WERI-Rb-1 (cell line): Measurements from ENCODE around the gene CIPC.

Source experiments
- DNase-seq: peaks from one replicate; pipeline ENCODE4 v3.0.0-alpha.2; 2020
- H3K27ac ChIP-seq: fragments of 250-450 bp; sonication (Bioruptor Pico); 2 replicates; pipeline ENCODE4 v1.5.1; 2020; ENCODE audit warnings: mild to moderate bottlenecking, moderate library complexity
- H3K27me3 ChIP-seq: fragments of 250-450 bp; sonication (Bioruptor Pico); 2 replicates; pipeline ENCODE4 v1.5.1; 2021; ENCODE audit warnings: mild to moderate bottlenecking, low read depth, moderate library complexity; ENCODE audit not compliant: insufficient read depth, severe bottlenecking
- H3K36me3 ChIP-seq: fragments of 250-450 bp; sonication (Bioruptor Pico); 2 replicates; pipeline ENCODE4 v1.5.1; 2020; ENCODE audit warnings: mild to moderate bottlenecking, moderate library complexity
- H3K4me3 ChIP-seq: 2 replicates; pipeline ENCODE4 v1.5.1; 2011; ENCODE audit warnings: low read depth, mild to moderate bottlenecking, control low read depth, low read length
- H3K9me3 ChIP-seq: fragments of 250-450 bp; sonication (Bioruptor Pico); 2 replicates; pipeline ENCODE4 v1.5.1; 2021; ENCODE audit warnings: mild to moderate bottlenecking, moderate library complexity; ENCODE audit not compliant: severe bottlenecking
- TF ChIP-seq, protein P1 (sequence below): IDR thresholded peaks from 2 replicates; pipeline ENCODE4 v1.5.1; 2011; ENCODE audit warnings: low read depth, mild to moderate bottlenecking, control low read depth, inconsistent platforms, low read length

Gene CIPC

DNA sequence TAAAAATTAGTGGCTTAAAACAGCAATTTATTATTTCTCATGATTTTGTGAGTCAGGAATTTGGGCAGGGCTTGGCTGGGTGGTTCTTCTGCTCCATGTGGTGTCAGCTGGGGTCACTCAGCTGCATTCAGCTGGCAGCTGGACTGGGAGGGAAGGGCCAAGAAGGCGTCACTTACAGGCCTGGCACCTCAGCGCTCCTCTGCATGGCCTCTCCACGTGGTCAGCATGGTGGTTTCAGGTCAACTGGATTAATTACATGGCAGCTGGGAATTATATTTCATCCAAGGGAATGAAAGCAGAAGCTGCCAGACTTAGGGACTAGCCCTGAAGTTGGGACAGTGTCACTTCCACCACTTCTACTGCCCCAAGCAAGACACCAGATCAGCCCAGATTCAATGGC lies 42.1 kb upstream of the CIPC start:
- DNase-seq, result no peak
- H3K4me3 ChIP-seq, result no peak overlapping the region
- no peak overlapping the region for H3K27ac ChIP-seq
- H3K27me3 ChIP-seq, result no peaks in the 10 kb centered on the region
- peaks cover 4% of the 10 kb centered on the region for H3K9me3 ChIP-seq
- no peaks in the 10 kb centered on the region for H3K36me3 ChIP-seq
- TF ChIP-seq, protein P1, sequence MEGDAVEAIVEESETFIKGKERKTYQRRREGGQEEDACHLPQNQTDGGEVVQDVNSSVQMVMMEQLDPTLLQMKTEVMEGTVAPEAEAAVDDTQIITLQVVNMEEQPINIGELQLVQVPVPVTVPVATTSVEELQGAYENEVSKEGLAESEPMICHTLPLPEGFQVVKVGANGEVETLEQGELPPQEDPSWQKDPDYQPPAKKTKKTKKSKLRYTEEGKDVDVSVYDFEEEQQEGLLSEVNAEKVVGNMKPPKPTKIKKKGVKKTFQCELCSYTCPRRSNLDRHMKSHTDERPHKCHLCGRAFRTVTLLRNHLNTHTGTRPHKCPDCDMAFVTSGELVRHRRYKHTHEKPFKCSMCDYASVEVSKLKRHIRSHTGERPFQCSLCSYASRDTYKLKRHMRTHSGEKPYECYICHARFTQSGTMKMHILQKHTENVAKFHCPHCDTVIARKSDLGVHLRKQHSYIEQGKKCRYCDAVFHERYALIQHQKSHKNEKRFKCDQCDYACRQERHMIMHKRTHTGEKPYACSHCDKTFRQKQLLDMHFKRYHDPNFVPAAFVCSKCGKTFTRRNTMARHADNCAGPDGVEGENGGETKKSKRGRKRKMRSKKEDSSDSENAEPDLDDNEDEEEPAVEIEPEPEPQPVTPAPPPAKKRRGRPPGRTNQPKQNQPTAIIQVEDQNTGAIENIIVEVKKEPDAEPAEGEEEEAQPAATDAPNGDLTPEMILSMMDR, result no peak

DNA sequence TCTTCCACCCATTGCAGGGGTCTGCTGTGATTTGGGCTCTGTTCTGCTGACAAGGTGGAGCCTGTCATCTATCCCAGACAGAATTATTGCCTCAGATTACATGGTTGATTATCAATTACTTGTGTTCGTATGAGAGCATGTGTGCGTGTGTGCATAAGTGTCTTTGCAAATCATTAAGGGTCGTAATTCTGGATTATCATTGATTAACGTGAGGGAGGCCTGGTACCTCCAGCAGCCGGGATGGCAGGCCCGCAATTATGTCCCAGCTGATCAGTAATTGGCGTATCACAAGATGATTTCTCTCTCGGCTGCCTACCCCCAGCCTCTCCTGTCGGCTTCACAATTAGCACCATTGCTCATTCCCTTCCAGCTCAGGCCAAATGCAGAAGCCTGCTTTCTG lies 39.9 kb upstream of the CIPC start:
- TF ChIP-seq, protein P1, result no peak
- H3K4me3 ChIP-seq, result no peak overlapping the region

DNA sequence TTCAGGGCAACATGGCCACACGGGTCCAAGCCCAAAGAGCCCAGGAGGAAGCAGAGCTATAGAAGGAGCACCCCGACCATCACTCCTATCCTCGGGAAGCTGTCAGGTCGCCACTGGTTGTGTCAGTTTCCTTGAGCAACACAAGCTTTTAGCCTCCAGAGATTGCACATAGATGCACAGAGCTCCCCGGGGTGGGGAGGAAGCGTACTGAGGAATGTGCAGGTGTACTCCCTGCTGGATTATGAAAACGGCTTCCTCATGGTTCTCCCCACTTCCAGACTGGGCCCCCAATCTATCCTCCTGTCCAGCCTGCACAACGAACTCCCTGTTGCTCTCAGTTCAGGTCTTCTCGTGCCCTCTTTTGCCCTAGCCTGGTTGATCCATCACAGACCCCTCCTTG lies 39.3 kb upstream of the CIPC start:
- Histone ChIP-seq H3K27me3 (no peaks in the 10 kb centered on the region), H3K4me3 (no peak overlapping the region), H3K36me3 (no peaks in the 10 kb centered on the region), H3K9me3 (peaks cover 4% of the 10 kb centered on the region), H3K27ac (no peak overlapping the region)
- no peak for DNase-seq
- TF ChIP-seq, protein P1, result no peak

More for the DNA sequence above, 39.9 kb upstream of the CIPC start:
- no peaks in the 10 kb centered on the region for H3K36me3 ChIP-seq
- H3K27ac ChIP-seq, result no peak overlapping the region
- H3K9me3 ChIP-seq, result peaks cover 4% of the 10 kb centered on the region
- H3K27me3 ChIP-seq, result no peaks in the 10 kb centered on the region
- DNase-seq, result no peak

DNA sequence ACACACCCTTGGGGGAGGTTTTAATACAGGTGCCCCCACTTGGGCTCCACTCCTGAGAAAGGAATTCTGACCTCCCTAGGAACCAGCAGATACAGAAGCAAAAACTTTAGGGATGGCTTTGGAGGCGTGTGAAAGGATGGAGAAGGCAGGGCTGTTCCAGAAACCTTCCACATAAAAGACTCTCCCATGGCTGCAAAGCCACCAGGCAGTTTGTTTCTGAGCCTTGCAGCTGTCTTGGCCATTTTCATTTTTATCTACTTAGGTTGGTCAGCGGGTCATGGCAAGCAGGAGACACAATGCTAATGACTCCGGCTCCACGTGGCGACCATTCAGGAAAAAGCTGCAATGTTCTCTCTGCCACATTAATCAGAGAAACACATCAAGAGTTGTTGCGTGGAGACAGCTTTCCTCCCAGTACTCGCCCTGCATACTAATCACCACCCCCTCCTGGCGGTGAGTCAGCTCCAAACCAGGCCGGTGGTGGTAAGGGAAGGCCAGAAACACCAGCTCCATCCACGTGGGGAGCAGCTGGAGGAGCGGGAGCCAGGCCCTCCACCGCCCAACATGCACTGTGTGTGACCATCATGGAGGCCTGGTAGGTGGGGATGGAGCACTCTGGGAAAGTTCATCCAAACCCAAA lies 38.7 kb upstream of the CIPC start:
- peaks cover 4% of the 10 kb centered on the region for H3K9me3 ChIP-seq
- H3K27me3 ChIP-seq, result no peaks in the 10 kb centered on the region
- DNase-seq, result no peak
- no peak overlapping the region for H3K27ac ChIP-seq
- no peak overlapping the region for H3K4me3 ChIP-seq
- no peaks in the 10 kb centered on the region for H3K36me3 ChIP-seq
- TF ChIP-seq, protein P1, result no peak

DNA sequence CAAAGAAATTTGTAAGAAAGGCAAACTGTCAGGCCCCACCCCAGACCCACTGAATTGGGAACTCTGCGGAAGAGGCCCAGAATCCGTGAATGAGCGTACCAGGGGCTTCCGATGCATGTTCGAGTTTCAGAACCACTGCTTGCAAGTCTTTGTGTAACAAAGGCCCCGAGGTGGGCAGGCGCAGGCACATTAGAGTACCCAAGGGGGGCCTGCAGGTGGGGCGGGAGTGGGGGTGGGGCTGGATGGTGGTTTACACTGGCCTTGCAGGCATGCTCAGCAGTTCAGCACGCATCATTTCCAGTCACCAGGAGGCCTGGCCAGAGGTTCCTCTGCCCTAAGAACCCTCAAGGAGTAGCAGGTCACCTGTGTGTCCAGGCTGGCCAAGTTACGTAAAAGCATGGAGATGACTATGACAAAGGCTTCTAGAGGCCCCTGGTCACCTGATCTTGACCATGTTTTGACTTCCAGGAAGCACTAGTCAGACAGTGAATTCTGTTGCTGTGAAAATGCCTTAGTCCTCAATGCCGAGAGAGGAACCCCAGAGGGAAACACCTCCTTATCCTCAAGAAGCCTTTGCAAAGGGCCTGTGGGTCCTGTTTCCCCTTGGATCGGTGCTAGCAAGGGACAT lies 36.3 kb upstream of the CIPC start:
- no peak for DNase-seq
- TF ChIP-seq, protein P1, result no peak
- no peaks in the 10 kb centered on the region for H3K9me3 ChIP-seq
- H3K4me3 ChIP-seq, result no peak overlapping the region
- H3K27me3 ChIP-seq, result no peaks in the 10 kb centered on the region
- H3K36me3 ChIP-seq, result no peaks in the 10 kb centered on the region
- H3K27ac ChIP-seq, result no peak overlapping the region

DNA sequence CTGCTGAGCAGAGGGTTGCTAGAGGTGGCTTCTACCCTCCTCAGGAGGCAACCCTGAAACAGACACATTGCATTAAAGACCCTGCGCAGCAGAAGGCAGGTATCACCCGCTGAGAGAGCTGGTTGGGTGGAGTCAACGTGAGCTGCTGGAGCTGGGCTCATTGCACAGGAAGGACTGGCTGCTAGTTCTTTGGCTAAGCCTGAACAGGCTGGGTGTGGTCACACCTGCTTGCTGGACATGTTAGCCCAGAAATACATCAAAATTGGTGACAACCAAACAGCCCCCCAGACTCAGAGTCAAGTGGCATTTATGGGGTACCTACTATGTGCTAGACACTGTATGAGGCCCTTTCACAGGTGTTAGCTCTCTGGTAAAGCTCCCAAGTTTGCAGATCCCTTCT lies 35.8 kb upstream of the CIPC start:
- Histone ChIP-seq H3K36me3 (no peaks in the 10 kb centered on the region), H3K27me3 (no peaks in the 10 kb centered on the region), H3K27ac (no peak overlapping the region), H3K4me3 (no peak overlapping the region), H3K9me3 (no peaks in the 10 kb centered on the region)
- TF ChIP-seq, protein P1, result no peak
- DNase-seq, result no peak
